ENCODE measurements around the gene SLX9.
"Not testable (repeated sequence)": the region's sequence is repeated elsewhere in the genome, so short reads cannot be mapped to it uniquely, and the experiment has no call there.

SLX9 gene

GRCh38 chr21:44975720-44976555, 36.1 kb downstream of the SLX9 start:
- no peak overlapping the region for H3K4me3 ChIP-seq (ENCODE audit: low read depth, low read length)
- no peak for TF ChIP-seq CTCF (IDR thresholded peaks at IDR 0.05; ENCODE audit: control insufficient read depth, extremely low read depth, insufficient read depth)
- DNase-seq (ENCODE audit: low read depth) = no peak

GRCh38 chr21:44976556-44977393, 36.9 kb downstream of the SLX9 start:
- not testable (repeated sequence) for H3K4me3 ChIP-seq (ENCODE audit: low read depth, low read length); DNase-seq (ENCODE audit: low read depth)

GRCh38 chr21:44977616-44978340, 37.9 kb downstream of the SLX9 start:
- H3K4me3 ChIP-seq (ENCODE audit: low read depth, low read length) = no peak overlapping the region
- no peak for TF ChIP-seq CTCF (IDR thresholded peaks at IDR 0.05; ENCODE audit: control insufficient read depth, extremely low read depth, insufficient read depth)
- no peak for DNase-seq (ENCODE audit: low read depth)

- DNase-seq (ENCODE audit: low read depth) = no peak
- no peak overlapping the region for H3K4me3 ChIP-seq (ENCODE audit: low read depth, low read length)
- TF ChIP-seq CTCF (IDR thresholded peaks at IDR 0.05; ENCODE audit: control insufficient read depth, extremely low read depth, insufficient read depth) = no peak
Observed at GRCh38 chr21:44979687-44980561, 40.1 kb downstream of the SLX9 start.

- H3K4me3 ChIP-seq (ENCODE audit: low read depth, low read length) = no peak overlapping the region
- no peak for DNase-seq (ENCODE audit: low read depth)
- TF ChIP-seq CTCF (IDR thresholded peaks at IDR 0.05; ENCODE audit: control insufficient read depth, extremely low read depth, insufficient read depth) = no peak
Observed at GRCh38 chr21:44980562-44981489, 41.0 kb downstream of the SLX9 start.

- no peak for DNase-seq (ENCODE audit: low read depth)
- no peak for TF ChIP-seq CTCF (IDR thresholded peaks at IDR 0.05; ENCODE audit: control insufficient read depth, extremely low read depth, insufficient read depth)
- no peak overlapping the region for H3K4me3 ChIP-seq (ENCODE audit: low read depth, low read length)
Observed at GRCh38 chr21:44982558-44983250, 42.9 kb downstream of the SLX9 start.

Data from LNCaP clone FGC (cell line).